NCI-H146 (cell line): ENCODE results near the gene USP11.
"Not testable (repeated sequence)": the region's sequence is repeated elsewhere in the genome, so short reads cannot be mapped to it uniquely, and the experiment has no call there.

Experiments
- DNase-seq: peaks from one replicate; lab custom pipeline; 2025; lab: John Stamatoyannopoulos, UW

USP11 gene

DNA sequence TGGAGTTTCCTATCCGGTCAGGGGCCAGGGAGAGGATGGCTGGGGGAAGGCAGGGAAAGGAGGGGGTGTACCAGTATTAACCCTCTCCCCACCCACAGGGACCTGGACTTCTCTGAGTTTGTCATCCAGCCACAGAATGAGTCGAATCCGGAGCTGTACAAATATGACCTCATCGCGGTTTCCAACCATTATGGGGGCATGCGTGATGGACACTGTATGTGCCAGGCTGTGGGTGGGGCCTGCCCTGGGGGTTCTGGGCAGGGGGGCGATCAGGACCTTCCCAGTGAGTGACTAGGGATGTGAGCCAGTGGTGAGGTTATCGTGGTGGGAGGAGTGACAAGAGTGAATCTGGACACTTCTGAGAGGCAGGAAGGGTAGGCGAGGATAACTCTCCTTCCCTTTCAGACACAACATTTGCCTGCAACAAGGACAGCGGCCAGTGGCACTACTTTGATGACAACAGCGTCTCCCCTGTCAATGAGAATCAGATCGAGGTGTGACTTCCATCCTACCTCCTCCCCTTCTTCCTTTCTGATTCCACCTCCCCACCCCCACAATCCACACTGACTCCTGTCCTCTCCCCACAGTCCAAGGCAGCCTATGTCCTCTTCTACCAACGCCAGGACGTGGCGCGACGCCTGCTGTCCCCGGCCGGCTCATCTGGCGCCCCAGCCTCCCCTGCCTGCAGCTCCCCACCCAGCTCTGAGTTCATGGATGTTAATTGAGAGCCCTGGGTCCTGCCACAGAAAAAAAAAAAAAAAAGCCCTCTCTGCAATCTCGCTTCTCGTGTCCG lies 14.6 kb downstream of the USP11 start:
- no peak for DNase-seq

DNA sequence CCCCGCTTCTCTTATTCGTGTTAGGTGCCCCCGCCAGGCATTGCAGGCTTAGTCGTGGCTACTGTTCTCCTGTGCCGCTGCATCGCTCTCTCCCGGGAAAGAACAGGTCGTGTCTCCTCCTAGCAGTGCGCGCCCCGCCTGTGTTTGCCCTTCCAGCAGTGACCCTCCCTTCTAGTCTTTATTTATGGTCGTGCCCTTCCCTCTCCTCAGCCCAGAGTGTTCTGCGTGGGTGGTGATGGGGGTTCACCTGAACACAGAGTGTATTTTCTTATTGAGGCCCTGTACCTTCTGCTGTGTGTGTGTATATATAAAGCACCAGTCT lies 15.2 kb downstream of the USP11 start:
- DNase-seq = no peak

DNA sequence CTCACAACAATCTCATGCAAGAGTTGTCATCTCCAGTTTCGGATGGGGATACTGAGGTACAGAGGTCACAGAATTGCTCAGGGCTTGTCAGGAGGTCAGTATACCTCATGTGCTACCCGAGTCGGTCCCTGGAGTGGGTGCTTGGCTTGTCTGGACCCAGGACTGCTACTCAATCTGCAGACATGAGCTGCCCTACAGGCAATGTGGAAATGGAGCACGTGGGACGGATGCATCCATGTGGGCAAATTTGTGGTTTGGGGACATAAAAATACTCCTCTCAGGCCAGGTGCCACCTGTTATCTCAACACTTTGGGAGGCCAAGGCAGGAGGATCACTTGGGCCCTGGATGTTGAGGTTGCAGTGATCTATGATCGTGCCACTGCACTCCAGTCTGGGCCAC lies 15.8 kb downstream of the USP11 start:
- DNase-seq = no peak

DNA sequence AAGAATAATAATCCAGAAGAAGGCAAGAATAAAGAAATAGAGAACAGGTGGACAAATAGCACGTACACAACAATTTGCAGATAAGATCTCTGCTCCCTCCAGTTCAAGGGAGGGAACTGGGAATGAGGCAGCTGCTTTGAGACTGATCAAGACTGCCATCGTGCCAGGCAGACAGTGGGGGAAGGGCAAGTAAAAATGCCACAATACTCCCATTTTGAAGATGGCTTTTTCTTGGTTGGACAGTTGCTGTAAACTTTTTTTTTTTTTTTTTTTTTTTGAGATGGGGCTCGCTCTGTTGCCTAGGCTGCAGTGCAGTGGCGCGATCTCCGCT lies 17.2 kb downstream of the USP11 start:
- no peak for DNase-seq

DNA sequence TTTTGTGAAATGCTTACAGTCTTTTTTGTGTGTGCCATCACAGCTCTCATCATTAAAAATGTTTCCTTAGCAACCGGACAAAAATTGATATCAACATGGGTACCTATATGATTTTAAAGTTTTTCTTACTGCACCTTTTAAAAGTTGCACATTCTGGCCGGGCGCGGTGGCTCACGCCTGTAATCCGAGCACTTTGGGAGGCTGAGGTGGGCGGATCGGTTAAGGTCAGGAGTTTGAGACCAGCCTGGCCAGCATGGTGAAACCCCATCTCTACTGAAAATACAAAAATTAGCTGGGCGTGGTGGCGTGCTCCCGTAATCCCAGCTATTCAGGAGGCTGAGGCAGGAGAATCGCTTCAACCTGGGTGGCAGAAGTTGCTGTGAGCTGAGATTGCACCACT lies 24.8 kb downstream of the USP11 start:
- DNase-seq = not testable (repeated sequence)

DNA sequence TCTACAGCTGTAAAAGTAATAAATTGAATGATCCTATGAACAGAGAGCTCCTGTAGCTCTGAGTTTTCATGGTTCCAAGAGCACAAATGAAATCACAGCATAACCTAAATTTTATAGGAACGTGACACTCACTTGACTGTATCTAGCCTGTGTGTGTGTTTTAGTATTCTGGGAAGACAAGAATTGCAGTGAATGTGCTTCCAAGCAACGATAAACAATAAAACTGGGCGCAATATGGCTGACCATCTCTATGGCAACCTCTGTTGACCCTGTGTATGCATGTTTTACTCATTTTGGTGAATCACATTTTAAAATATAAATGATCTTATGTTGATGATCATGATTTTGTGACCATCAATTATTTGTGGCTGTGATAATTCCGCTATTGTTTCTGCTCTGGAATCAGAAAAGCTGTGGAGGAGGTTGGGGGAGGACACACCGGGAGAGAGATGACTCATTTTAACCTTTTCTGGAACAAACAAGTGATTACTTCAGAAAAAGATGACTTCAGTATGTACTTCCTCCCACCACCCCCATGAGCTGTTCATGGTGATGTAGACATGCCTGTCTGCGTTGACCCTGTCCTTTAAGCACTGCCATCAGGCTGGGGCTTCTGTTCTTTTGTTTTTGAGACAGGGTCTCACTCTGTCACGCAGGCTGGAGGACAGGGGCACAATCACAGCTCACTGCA lies 31.8 kb downstream of the USP11 start:
- no peak for DNase-seq

DNA sequence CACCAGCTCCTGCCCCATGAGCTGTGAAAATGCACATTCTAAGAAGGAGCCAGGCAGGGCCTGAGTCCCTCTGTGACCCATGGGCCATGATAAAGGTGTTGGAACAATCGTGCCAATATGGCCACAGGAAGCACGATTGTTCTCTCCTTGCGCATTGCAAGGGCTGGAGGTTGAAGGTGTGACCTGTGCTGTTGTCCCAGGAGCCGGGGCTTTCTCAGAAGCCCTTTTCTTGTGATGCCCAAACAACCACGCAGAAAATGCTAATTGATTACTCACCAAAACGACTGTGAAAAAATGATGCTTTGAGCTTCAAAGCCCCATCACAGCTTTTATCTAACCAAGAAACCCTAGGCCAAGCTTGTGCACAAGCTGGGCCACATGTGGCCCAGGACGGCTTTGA lies 33.8 kb downstream of the USP11 start:
- DNase-seq = no peak

DNA sequence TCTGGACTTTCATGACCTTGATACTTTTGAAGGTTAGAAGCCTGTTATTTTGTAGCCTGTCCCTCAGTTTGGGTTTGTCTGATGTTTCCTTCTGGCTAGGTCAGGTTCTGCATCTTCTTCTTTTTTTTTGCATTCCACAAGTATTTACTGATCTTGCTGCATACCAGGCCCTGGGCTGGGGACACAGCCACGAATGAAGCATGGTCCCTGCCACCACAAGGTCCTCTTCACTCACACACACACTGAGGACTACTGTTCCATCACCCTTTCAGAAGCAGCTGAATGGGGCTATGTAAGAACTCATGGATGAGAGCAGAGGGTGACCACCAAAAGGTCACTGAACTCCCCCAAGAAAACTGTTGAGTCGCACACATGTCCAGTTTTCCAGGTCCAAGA lies 39.2 kb downstream of the USP11 start:
- no peak for DNase-seq

DNA sequence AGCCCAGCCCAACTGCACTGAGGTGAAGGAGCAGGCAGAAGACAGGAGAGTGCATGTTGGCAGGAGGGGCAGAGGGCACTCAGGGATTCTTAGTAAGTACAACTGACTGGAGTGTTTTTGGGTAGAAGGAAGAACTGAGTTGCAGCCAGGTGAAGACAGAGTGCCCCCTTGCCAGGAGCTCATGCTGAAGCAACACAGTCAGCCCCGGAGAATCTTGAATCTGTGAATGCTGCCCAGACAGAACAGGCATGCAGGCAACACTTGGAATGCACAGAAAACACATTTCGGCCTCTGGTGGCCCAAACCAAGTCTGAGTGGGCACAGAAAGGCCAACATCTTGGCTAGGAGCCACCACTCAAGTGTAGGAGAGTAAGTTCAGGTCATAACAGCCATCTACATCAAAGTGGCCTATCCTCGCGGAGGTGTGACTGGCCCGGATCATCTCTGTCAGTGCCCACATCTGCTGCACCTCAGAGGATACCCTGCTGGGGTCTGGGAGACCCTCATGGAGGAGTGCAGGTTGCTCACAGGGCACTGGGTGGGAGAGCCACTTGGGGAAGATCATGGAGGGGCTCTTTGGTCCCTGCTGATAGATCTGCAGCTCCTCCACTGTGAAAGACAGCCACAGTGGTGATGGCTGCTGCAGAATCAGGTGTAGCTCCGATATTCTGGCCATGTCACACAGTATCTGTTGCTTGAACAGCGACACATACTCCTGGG lies 40.4 kb downstream of the USP11 start:
- DNase-seq = no peak

DNA sequence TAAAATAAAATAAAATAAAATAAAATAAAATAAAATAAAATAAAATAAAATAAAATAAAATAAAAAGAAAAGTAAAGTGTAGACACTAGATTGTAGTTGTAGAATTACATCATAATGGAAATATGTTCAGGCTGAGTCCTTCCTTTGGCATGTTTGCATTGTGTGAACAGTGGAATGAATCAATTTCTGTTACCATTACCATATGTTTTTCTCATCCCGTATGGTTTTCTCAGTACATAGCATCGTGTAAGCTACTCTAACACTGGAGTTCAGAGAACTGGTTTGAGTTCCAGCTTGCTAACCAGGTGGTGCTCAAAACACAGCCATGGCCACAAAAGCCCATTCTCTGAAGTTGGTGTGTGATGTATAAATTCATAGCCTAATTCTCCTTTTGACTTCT lies 45.9 kb downstream of the USP11 start:
- no peak for DNase-seq

DNA sequence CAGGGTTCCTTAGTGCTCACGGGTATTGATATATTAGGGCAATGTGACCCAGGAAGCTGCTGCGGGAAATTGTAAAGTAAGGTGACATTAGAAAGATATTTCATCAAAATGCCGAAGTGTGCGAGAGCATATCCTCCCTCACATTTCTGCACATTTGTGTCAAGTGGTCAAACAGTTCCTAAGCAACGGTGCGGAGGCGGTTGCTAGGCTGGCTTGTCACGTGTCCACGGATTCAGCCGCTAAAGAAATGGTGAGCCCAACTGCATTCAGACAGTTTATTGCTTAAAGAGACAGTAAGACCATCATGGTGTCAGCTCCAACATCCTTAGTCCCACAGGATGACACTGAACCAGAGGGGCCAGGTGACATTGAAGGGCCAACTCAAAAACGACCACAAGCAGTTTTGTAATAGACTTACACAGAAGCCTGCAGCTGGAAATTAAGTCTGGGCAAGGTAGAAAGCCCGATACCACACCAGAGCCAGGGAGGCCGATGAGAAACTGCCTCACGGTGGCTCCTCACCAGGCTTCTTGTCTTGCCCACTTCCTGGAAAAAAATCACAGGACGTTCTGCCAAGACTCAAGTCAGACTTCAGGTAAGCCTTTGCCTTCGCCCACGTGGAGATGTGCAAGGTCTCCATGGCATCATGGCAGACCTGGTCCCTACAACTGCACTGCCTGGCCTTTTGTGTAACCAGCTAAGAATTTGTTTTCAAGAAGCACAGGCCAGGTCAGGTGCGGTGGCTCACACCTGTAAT lies 50.4 kb downstream of the USP11 start:
- DNase-seq = peak; percentile 56

DNA sequence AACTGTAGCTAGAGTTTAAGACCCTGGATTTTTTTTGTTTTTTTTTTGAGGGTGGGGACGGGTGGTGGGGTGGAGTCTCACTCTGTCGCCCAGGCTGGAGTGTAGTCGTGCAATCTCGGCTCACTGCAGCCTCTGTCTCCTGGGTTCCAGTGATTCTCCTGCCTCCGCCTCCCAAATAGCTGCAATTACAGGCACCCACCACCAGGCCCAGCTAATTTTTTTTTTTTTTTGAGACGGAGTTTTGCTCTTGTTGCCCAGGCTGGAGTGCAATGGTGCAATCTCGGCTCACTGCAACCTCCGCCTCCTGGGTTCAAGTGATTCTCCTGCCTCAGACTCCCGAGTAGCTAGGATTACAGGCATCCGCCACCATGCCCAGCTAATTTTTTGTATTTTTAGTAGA lies 51.8 kb downstream of the USP11 start:
- not testable (repeated sequence) for DNase-seq

DNA sequence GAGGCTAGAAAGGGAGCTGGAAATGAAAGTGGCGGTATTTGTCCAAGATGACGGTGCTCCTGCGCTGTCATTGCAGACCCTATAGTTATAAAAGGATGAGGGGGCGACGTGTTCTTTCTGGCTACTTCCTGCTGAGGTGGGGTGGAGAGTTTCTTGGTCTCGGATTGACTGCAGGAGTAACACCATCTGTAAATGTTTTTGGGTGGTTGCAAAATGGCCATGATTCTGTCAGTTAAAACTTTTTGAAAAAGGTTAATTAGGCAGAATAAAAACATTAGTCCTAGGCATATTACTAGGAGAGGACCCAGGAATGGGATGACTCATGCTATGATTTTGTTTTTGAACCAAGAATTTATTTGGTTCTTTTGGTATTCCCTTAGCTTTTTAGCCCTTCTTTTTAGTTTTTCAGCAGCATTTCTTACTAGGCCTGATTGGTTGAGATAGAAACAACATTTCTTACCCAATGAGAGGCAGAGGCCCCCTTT lies 53.1 kb downstream of the USP11 start:
- DNase-seq = no peak

DNA sequence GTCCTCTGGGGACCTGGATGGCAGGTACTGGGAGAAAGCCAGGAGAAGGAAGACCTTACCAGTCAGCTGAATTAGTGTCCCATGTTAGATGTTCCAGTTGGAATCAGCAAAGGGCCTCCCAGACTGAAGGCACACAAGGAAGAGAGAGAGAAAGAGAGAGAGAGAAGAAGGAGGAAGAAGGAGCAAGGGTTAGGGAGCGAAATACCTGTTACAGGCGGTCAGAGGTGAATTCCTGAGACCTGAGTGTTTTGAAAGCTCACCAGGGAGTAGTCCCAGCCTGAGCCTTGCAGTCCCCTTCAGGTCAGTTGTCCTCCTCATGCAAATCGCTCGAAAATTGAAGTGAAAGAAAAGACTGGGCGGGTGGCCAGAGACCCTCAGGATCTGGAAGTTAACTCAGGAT lies 60.3 kb downstream of the USP11 start:
- no peak for DNase-seq

DNA sequence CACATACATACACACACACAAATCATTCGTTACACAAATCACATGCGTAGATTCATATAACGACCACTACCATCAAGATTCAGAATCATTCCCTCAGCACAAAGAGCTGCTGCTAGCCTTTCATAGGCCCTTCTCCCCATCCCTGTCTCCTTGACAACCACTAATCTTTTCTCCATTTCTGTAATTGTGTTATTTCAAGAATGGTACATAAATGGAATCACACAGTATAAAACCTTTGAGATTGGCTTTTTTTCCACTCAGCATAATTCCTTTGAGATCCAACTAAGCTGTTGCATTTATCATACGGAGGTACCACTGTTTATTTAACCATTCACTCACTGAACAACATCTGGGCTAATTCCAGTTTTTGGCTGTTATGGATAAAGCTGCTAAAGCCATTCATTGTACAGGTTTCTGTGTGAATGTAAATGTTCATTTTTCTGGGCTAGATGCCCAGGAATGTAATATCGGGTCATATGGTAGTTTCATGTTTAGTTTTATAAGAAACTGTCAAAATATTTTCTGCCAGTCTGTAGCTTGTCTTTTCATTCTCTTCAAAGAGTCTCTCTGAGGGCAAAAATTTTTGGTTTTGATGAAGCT lies 64.1 kb downstream of the USP11 start:
- DNase-seq = no peak

DNA sequence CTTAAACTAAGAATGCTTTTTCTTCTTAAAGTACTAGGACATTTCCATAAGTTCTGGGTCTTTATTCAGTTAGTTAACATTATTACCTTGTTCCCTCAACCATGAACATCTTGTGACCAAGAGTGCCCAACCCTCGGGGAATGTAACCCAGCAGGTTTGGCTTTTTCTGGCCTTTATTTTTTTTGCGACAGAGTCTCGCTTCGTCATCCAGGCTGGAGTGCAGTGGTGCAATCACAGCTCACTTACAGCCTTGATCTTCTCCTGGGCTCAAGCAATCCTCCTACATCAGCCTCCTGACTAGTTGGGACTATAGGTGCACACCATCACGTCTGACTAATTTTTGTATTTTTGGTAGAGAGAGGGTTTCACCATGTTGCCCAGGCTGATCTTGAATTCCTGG lies 65.1 kb downstream of the USP11 start:
- DNase-seq = no peak
